Left lobe of liver (tissue), 2 donors: ENCODE measurements around the gene PCDH9. TPM values are rescaled to one million over a fixed set of nuclear protein-coding genes. Genes with fewer than 3 reads are reported as not detected.
A peak's percentile ranks its signal among the peaks of the same experiment; 100 is the strongest.

Experiments used
- ATAC-seq: fragments of 200-7000 bp; cut with Tn5 transposase; one replicate; pipeline ENCODE4 v1.9.1; 2020; ENCODE audit warnings: mild to moderate bottlenecking, moderate library complexity
- DNase-seq: peaks from one replicate; pipeline ENCODE4 v3.0.0-alpha.2; 2020; ENCODE audit warnings: low spot score
- total RNA-seq: library from RNA; stranded (reverse); gene quantifications from one replicate; pipeline ENCODE4 v1.2.1, GENCODE V29; 2021
- donor health status: DM: no; HTN: no; CAD: no; lungs with moderate emphysema.
- donor health status: DM: no; HTN: yes; CAD: no.

The PCDH9 gene
- total RNA-seq, 1 donor from 2014 or later = 2.4 TPM

GRCh38 chr13:66364346-66364745 lies 865.8 kb downstream of the PCDH9 start:
- ATAC-seq = no peak
- DNase-seq = no peak

- DNase-seq = no peak
- no peak for ATAC-seq
Measured at GRCh38 chr13:66362485-66362884, 867.7 kb downstream of the PCDH9 start.

- DNase-seq = no peak
- ATAC-seq = no peak
Measured at GRCh38 chr13:66359910-66360552, 870.1 kb downstream of the PCDH9 start.

GRCh38 chr13:66359393-66359792 lies 870.7 kb downstream of the PCDH9 start:
- DNase-seq (no peak), ATAC-seq (no peak)

- ATAC-seq (no peak), DNase-seq (no peak)
Measured at GRCh38 chr13:66358564-66358963, 871.6 kb downstream of the PCDH9 start.

GRCh38 chr13:66357463-66357862 lies 872.7 kb downstream of the PCDH9 start:
- ATAC-seq (no peak), DNase-seq (no peak)

GRCh38 chr13:66354879-66355751 lies 875.0 kb downstream of the PCDH9 start:
- DNase-seq (no peak), ATAC-seq (no peak)

GRCh38 chr13:66353664-66354063 lies 876.5 kb downstream of the PCDH9 start:
- DNase-seq (no peak), ATAC-seq (no peak)

- ATAC-seq = no peak
Measured at GRCh38 chr13:66349966-66350365, 880.2 kb downstream of the PCDH9 start.

GRCh38 chr13:66348745-66349690 lies 881.1 kb downstream of the PCDH9 start:
- DNase-seq = no peak
- ATAC-seq = peak; percentile 25

More at GRCh38 chr13:66349966-66350365, 880.2 kb downstream of the PCDH9 start:
- DNase-seq = no peak

GRCh38 chr13:66347486-66348117 lies 882.5 kb downstream of the PCDH9 start:
- DNase-seq = no peak
- no peak for ATAC-seq

GRCh38 chr13:66345971-66346370 lies 884.2 kb downstream of the PCDH9 start:
- ATAC-seq = no peak
- DNase-seq = no peak

- ATAC-seq = no peak
Measured at GRCh38 chr13:66345518-66345810, 884.7 kb downstream of the PCDH9 start.

GRCh38 chr13:66344805-66345517 lies 885.2 kb downstream of the PCDH9 start:
- DNase-seq (no peak), ATAC-seq (no peak)

More at GRCh38 chr13:66345518-66345810, 884.7 kb downstream of the PCDH9 start:
- DNase-seq = no peak

- ATAC-seq = no peak
- DNase-seq = no peak
Measured at GRCh38 chr13:66343224-66343828, 886.8 kb downstream of the PCDH9 start.

GRCh38 chr13:66341635-66342377 lies 888.3 kb downstream of the PCDH9 start:
- no peak for ATAC-seq
- no peak for DNase-seq

GRCh38 chr13:66339214-66339613 lies 890.9 kb downstream of the PCDH9 start:
- no peak for DNase-seq
- ATAC-seq = no peak

GRCh38 chr13:66338542-66338941 lies 891.6 kb downstream of the PCDH9 start:
- no peak for ATAC-seq
- DNase-seq = no peak

GRCh38 chr13:66335626-66336025 lies 894.5 kb downstream of the PCDH9 start:
- no peak for DNase-seq

More at GRCh38 chr13:66335626-66336025, 894.5 kb downstream of the PCDH9 start:
- no peak for ATAC-seq
